Nephron progenitor cell (in vitro differentiated cells): ENCODE measurements around the gene NXF3.
A peak's percentile ranks its signal among the peaks of the same experiment; 100 is the strongest.
"Not testable (repeated sequence)": the region's sequence is repeated elsewhere in the genome, so short reads cannot be mapped to it uniquely, and the experiment has no call there.

Source experiments
- DNase-seq: peaks from one replicate; pipeline ENCODE4 v3.0.0; 2021
- H3K27ac Mint-ChIP-seq: 2 replicates; pipeline ENCODE4 v1.8.0; 2021; ENCODE audit warnings: mild to moderate bottlenecking, moderate library complexity, mixed read lengths
- H3K27me3 Mint-ChIP-seq: 2 replicates; pipeline ENCODE4 v1.8.0; 2021; ENCODE audit warnings: mild to moderate bottlenecking, low read depth, mixed read lengths; ENCODE audit not compliant: poor library complexity
- H3K36me3 Mint-ChIP-seq: 2 replicates; pipeline ENCODE4 v1.8.0; 2021; ENCODE audit warnings: low read depth, mixed read lengths
- H3K4me1 Mint-ChIP-seq: 2 replicates; pipeline ENCODE4 v1.8.0; 2021; ENCODE audit warnings: mixed read lengths
- H3K4me3 Mint-ChIP-seq: 2 replicates; pipeline ENCODE4 v1.8.0; 2021; ENCODE audit warnings: mild to moderate bottlenecking, moderate library complexity, mixed read lengths
- H3K9me3 Mint-ChIP-seq: 2 replicates; pipeline ENCODE4 v1.8.0; 2021; ENCODE audit warnings: mild to moderate bottlenecking, moderate library complexity, mixed read lengths
- CTCF ChIP-seq: fragments of 200-600 bp; sonication (generic); IDR thresholded peaks from 2 replicates; pipeline ENCODE4 v1.5.0; 2021; ENCODE audit warnings: antibody characterized with exemption

NXF3 gene

DNA sequence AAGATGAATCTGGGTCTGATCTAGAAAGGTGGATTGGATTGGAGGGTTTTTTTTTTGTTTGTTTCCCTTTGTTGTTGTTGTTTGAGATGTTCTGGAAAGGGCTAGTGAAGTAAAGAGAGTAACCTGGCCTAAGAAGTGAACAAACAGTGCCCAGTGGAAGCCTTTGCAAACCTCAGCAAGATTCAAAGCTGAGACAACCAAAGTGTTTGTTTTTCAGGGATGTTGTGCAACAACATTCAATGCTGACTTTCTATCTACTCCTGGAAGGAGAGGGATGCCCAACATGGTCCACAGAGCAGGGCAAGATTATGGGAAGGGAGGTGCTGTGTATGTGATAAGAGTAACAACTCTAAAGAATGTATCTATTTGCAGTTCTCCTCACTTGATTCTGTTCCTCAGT lies 40.3 kb downstream of the NXF3 start:
- TF ChIP-seq CTCF = no peak
- Mint-ChIP-seq H3K36me3 (no peaks in the 10 kb centered on the region), H3K4me3 (no peak overlapping the region), H3K27ac (no peak overlapping the region), H3K4me1 (peaks cover 16% of the 10 kb centered on the region), H3K9me3 (peaks cover 49% of the 10 kb centered on the region), H3K27me3 (peaks cover 5% of the 10 kb centered on the region)
- no peak for DNase-seq

DNA sequence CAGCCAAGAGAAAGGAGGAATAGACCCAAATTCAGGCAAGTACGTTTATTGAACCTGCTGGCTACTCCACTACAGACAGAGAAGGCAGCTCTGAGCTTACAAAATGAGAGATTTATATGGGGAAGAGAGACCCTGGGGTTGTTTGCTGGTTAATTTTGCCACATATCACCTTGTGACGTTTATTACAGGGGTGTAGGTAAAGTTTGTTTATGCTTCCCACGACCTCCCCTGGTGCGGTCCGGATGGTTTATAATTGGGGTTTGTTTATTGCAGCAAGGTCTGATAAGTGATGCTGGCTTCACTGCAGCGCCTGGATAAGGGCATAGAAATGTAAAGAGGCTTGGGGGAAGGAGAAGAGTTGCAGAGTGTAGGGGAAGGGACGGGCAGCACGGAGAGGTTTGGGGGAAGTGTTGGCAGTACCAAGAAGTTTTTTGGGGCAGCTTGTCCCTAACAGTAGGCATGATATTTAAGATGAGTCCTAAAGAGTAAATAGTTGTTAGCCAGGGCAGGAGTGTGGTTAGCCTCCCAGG lies 41.6 kb downstream of the NXF3 start:
- Mint-ChIP-seq H3K9me3 (peaks cover 57% of the 10 kb centered on the region), H3K27me3 (peaks cover 8% of the 10 kb centered on the region), H3K4me3 (peak overlapping the region; percentile 1), H3K4me1 (peaks cover 16% of the 10 kb centered on the region), H3K36me3 (no peaks in the 10 kb centered on the region), H3K27ac (no peak overlapping the region)
- TF ChIP-seq CTCF = no peak
- DNase-seq = no peak

GRCh38 chrX:103033371-103033770 lies 59.6 kb downstream of the NXF3 start:
- H3K36me3 Mint-ChIP-seq = not testable (repeated sequence)

More at GRCh38 chrX:103033371-103033770, 59.6 kb downstream of the NXF3 start:
- not testable (repeated sequence) for H3K27ac Mint-ChIP-seq, H3K4me3 Mint-ChIP-seq, DNase-seq, H3K4me1 Mint-ChIP-seq, H3K27me3 Mint-ChIP-seq
- H3K9me3 Mint-ChIP-seq = peaks cover 38% of the 10 kb centered on the region
